K562 (cell line): ENCODE results near the gene POLDIP3. TPM values are rescaled to one million over a fixed set of nuclear protein-coding genes. Genes with fewer than 3 reads are reported as not detected.

Source experiments
- CBX5 ChIP-seq: IDR thresholded peaks from 2 replicates; pipeline ENCODE4 v1.6.1; 2014; ENCODE audit warnings: low read depth, borderline replicate concordance
- CHD1 ChIP-seq: fragments of 200-600 bp; sonication (generic); IDR thresholded peaks from one replicate; pipeline ENCODE4 v1.6.1; 2012; ENCODE audit warnings: mild to moderate bottlenecking, moderate library complexity, low read length, inconsistent platforms
- DEAF1 ChIP-seq: fragments of 450-650 bp; formaldehyde crosslinking; IDR thresholded peaks from 2 replicates; pipeline ENCODE4 v1.4.0; 2020; ENCODE audit warnings: mild to moderate bottlenecking, moderate library complexity
- DNMT1 ChIP-seq: fragments of 450-650 bp; IDR thresholded peaks from 2 replicates; pipeline ENCODE4 v1.6.1; 2016; ENCODE audit warnings: antibody characterized with exemption, mild to moderate bottlenecking
- GTF2A2 ChIP-seq: IDR thresholded peaks from 2 replicates; pipeline ENCODE4 v1.6.1; 2016; ENCODE audit warnings: mild to moderate bottlenecking, missing genetic modification characterization, missing compliant biosample characterization
- GTF2F1 ChIP-seq: IDR thresholded peaks from 2 replicates; pipeline ENCODE4 v1.6.1; 2011; ENCODE audit warnings: low read depth, low read length, improper control_type of control experiment
- JUNB ChIP-seq: fragments of 450-650 bp; formaldehyde crosslinking; conservative IDR thresholded peaks from 2 replicates; pipeline ENCODE4 v1.4.0; 2020; ENCODE audit warnings: mild to moderate bottlenecking
- SMAD4 ChIP-seq: fragments of 250-450 bp; sonication (Bioruptor Pico); conservative IDR thresholded peaks from 2 replicates; pipeline ENCODE4 v1.8.0; 2021; ENCODE audit warnings: inconsistent platforms, mild to moderate bottlenecking, moderate library complexity
- SPI1 ChIP-seq: IDR thresholded peaks from 2 replicates; pipeline ENCODE4 v1.6.1; 2011; ENCODE audit warnings: low read depth, low read length, control low read depth, borderline replicate concordance
- TBL1XR1 ChIP-seq, 2 experiments: IDR thresholded peaks; 2 replicates each; pipeline ENCODE4 v1.6.1; 2012; ENCODE audit warnings: improper control_type of control experiment in 2 of 2, low read length in 2 of 2, mild to moderate bottlenecking in 1 of 2
- TBP ChIP-seq: optimal IDR thresholded peaks from 2 replicates; pipeline ENCODE3; 2011; ENCODE audit warnings: low read depth, low read length, improper control_type of control experiment
- TCF15 ChIP-seq: fragments of 250-450 bp; sonication (Bioruptor Pico); IDR thresholded peaks from 2 replicates; pipeline ENCODE4 v1.8.0; 2022; ENCODE audit warnings: moderate library complexity, mild to moderate bottlenecking, inconsistent platforms
- TGIF2 ChIP-seq: sonication (generic); formaldehyde crosslinking; IDR thresholded peaks from 2 replicates; pipeline ENCODE4 v1.8.1; 2022; ENCODE audit warnings: mild to moderate bottlenecking, missing genetic modification reagents, moderate library complexity
- THAP12 ChIP-seq: fragments of 250-450 bp; sonication (Bioruptor Pico); IDR thresholded peaks from 2 replicates; pipeline ENCODE4 v1.9.0; 2021; ENCODE audit warnings: mild to moderate bottlenecking, inconsistent platforms
- YBX1 ChIP-seq: fragments of 450-650 bp; IDR thresholded peaks from 2 replicates; pipeline ENCODE4 v1.7.1; 2016; ENCODE audit warnings: mild to moderate bottlenecking
- ZBTB17 ChIP-seq: fragments of 450-650 bp; formaldehyde crosslinking; IDR thresholded peaks from 2 replicates; pipeline ENCODE4 v1.4.0; 2020; ENCODE audit warnings: mild to moderate bottlenecking
- ZBTB7A ChIP-seq: IDR thresholded peaks from 2 replicates; pipeline ENCODE4 v1.6.1; 2011; ENCODE audit warnings: low read depth, mild to moderate bottlenecking, low read length, moderate library complexity, borderline replicate concordance; ENCODE audit not compliant: control insufficient read depth
- ZNF384 ChIP-seq: IDR thresholded peaks from 2 replicates; pipeline ENCODE4 v1.6.1; 2012; ENCODE audit warnings: low read depth, low read length, improper control_type of control experiment
- polyA plus RNA-seq, 8 experiments: library from polyadenylated mRNA; depleted of rRNA in 4 of 8; stranded (reverse) in 5 of 8; unstranded in 3 of 8; fragments of >200 nt; fragmentation: Nextera tagmentation in 2 of 8; fragmentation: Illumina TruSeq in 1 of 8; extraction: Ambion mirVana in 2 of 8; extraction: Trizol in 1 of 8; gene quantifications; 2 replicates each; pipeline versions ENCODE4 v1.2.1 to v1.2.3, GENCODE V29; 2011 to 2014; ENCODE audit warnings: inconsistent platforms in 1 of 8, missing spikeins in 1 of 8
- total RNA-seq, 7 experiments: library from RNA; depleted of rRNA in 6 of 7; stranded (reverse); fragments of >200 nt in 6 of 7; fragmentation: Illumina TruSeq in 2 of 7; extraction: Trizol in 2 of 7; gene quantifications; 2 replicates each; pipeline versions ENCODE4 v1.2.1 to v1.2.3, GENCODE V29; 2011 to 2021; ENCODE audit warnings: low replicate concordance in 1 of 7
- TF ChIP-seq, protein P1 (sequence below): fragments of 450-650 bp; IDR thresholded peaks from 2 replicates; pipeline ENCODE4 v1.6.1; 2014; ENCODE audit warnings: low read depth, mild to moderate bottlenecking, moderate library complexity, borderline replicate concordance
- TF ChIP-seq, protein P2 (sequence below): sonication (generic); IDR thresholded peaks from 2 replicates; pipeline ENCODE4 v1.6.1; 2016

Gene POLDIP3
- total and polyA plus RNA-seq, 9 of the 15 experiments (the other 6 are each of a cell fraction or from before 2014, with no cell fraction given): 14.3 to 53.0 (median 26.3) TPM

DNA sequence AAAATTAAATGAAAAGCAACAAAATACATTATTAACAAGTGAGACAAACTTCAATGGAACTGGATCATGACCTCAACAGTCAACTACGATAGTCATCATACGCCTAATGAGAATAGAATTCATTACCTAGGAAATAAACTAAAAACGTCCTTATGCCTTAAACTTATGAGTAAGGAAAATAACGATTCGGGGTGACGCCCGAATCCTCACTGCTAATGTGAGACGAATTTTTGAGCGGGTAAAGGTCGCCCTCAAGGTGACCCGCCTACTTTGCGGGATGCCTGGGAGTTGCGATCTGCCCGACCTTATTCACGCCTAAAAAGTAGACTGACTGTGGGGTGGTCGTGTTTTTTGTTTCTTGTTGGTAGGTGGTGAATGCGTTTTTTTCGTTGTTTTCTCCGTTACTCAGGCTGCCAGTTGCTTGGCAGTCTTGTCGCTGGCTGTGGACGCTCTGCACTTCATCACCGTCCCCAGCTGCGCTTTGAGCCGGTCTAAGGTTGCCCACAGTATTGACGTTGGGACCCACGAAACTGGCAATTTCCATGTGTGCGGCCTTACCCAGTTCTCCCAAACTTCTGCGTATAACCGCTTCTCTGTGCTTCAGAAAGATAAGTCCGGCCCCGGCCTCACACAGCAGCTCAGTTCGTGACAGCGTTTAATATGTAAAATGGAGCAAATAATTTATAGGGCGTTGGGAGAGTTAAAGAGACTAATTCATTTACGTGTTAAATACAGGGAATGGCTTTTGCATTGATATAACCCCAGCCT, 593 bp upstream of the POLDIP3 start (continued):
- 0 out of 2 replicates have a peak, but pooled peaks have one; percentile 55 for TF ChIP-seq TGIF2
- 0 out of 2 replicates have a peak, but pooled peaks have one; percentile 10 for TF ChIP-seq CBX5
- TF ChIP-seq, protein P1, sequence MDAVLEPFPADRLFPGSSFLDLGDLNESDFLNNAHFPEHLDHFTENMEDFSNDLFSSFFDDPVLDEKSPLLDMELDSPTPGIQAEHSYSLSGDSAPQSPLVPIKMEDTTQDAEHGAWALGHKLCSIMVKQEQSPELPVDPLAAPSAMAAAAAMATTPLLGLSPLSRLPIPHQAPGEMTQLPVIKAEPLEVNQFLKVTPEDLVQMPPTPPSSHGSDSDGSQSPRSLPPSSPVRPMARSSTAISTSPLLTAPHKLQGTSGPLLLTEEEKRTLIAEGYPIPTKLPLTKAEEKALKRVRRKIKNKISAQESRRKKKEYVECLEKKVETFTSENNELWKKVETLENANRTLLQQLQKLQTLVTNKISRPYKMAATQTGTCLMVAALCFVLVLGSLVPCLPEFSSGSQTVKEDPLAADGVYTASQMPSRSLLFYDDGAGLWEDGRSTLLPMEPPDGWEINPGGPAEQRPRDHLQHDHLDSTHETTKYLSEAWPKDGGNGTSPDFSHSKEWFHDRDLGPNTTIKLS: peak; percentile 59; the same call in 1 of the 2 replicates
- TF ChIP-seq ZBTB7A: no peak
- no peak for TF ChIP-seq DNMT1
- TF ChIP-seq SMAD4: peak; percentile 21; the same call in 1 of the 2 replicates
- TF ChIP-seq GTF2A2 (tag): peak; percentile 96
- TF ChIP-seq, protein P2, sequence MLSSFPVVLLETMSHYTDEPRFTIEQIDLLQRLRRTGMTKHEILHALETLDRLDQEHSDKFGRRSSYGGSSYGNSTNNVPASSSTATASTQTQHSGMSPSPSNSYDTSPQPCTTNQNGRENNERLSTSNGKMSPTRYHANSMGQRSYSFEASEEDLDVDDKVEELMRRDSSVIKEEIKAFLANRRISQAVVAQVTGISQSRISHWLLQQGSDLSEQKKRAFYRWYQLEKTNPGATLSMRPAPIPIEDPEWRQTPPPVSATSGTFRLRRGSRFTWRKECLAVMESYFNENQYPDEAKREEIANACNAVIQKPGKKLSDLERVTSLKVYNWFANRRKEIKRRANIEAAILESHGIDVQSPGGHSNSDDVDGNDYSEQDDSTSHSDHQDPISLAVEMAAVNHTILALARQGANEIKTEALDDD: no peak; the same call in 1 of the 2 replicates
- peak; percentile 11; the same call in 1 of the 2 replicates for TF ChIP-seq SPI1
- no peak for TF ChIP-seq JUNB
- TF ChIP-seq THAP12: peak; percentile 98
- TF ChIP-seq GTF2F1: peak; percentile 100
- peak; percentile 91 for TF ChIP-seq ZBTB17 (CRISPR knock-in tag)
- peak in 1 of 2 experiments; percentile 74 for TF ChIP-seq TBL1XR1 (IDR thresholded peaks at IDR 0.05; ENCODE audit: low read length in 2 of 2)
- TF ChIP-seq TCF15: no peak
- peak; percentile 90 for TF ChIP-seq ZNF384
- TF ChIP-seq DEAF1: 0 out of 2 replicates have a peak, but pooled peaks have one; percentile 27
- no peak for TF ChIP-seq CHD1
- no peak for TF ChIP-seq YBX1
- TF ChIP-seq TBP: no peak
